ENCODE data around the gene PTPN22.

Gene PTPN22

GRCh38 chr1:113903501-113904292 is 32.2 kb upstream of the PTPN22 start:
- Histone ChIP-seq H3K36me3 (ENCODE audit: control insufficient read depth, insufficient read depth, low read length) (peaks cover 31% of the 10 kb centered on the region), H3K27ac (ENCODE audit: low read depth, low read length) (no peak overlapping the region), H3K4me1 (ENCODE audit: control insufficient read depth, insufficient read depth, low read length) (peaks cover 4% of the 10 kb centered on the region)

GRCh38 chr1:113901191-113901590 is 29.7 kb upstream of the PTPN22 start:
- no peak overlapping the region for H3K4me3 ChIP-seq (ENCODE audit: low read depth, low read length)
- H3K9ac ChIP-seq (ENCODE audit: low read length): no peak overlapping the region
- H3K27ac ChIP-seq (ENCODE audit: low read depth, low read length): no peak overlapping the region
- H3K4me1 ChIP-seq (ENCODE audit: control insufficient read depth, insufficient read depth, low read length): peaks cover 4% of the 10 kb centered on the region
- no peaks in the 10 kb centered on the region for H3K27me3 ChIP-seq (ENCODE audit: control insufficient read depth, insufficient read depth, low read length)
- no peaks in the 10 kb centered on the region for H3K9me3 ChIP-seq (ENCODE audit: control insufficient read depth, insufficient read depth, low read depth, low read length)
- H3K36me3 ChIP-seq (ENCODE audit: control insufficient read depth, insufficient read depth, low read length): peaks cover 31% of the 10 kb centered on the region

More at GRCh38 chr1:113903501-113904292, 32.2 kb upstream of the PTPN22 start:
- H3K27me3 ChIP-seq (ENCODE audit: control insufficient read depth, insufficient read depth, low read length): no peaks in the 10 kb centered on the region
- H3K9ac ChIP-seq (ENCODE audit: low read length): peak overlapping the region; percentile 72
- H3K9me3 ChIP-seq (ENCODE audit: control insufficient read depth, insufficient read depth, low read depth, low read length): no peaks in the 10 kb centered on the region
- H3K4me3 ChIP-seq (ENCODE audit: low read depth, low read length): peak overlapping the region; percentile 82

GRCh38 chr1:113899111-113899510 is 27.6 kb upstream of the PTPN22 start:
- no peak overlapping the region for H3K9ac ChIP-seq (ENCODE audit: low read length)
- peaks cover 42% of the 10 kb centered on the region for H3K36me3 ChIP-seq (ENCODE audit: control insufficient read depth, insufficient read depth, low read length)
- no peak overlapping the region for H3K27ac ChIP-seq (ENCODE audit: low read depth, low read length)
- H3K9me3 ChIP-seq (ENCODE audit: control insufficient read depth, insufficient read depth, low read depth, low read length): no peaks in the 10 kb centered on the region
- H3K4me1 ChIP-seq (ENCODE audit: control insufficient read depth, insufficient read depth, low read length): peaks cover 4% of the 10 kb centered on the region
- H3K27me3 ChIP-seq (ENCODE audit: control insufficient read depth, insufficient read depth, low read length): no peaks in the 10 kb centered on the region
- H3K4me3 ChIP-seq (ENCODE audit: low read depth, low read length): no peak overlapping the region

- H3K4me1 ChIP-seq (ENCODE audit: control insufficient read depth, insufficient read depth, low read length): no peaks in the 10 kb centered on the region
- peaks cover 42% of the 10 kb centered on the region for H3K36me3 ChIP-seq (ENCODE audit: control insufficient read depth, insufficient read depth, low read length)
- no peak overlapping the region for H3K9ac ChIP-seq (ENCODE audit: low read length)
- H3K4me3 ChIP-seq (ENCODE audit: low read depth, low read length): no peak overlapping the region
- no peaks in the 10 kb centered on the region for H3K27me3 ChIP-seq (ENCODE audit: control insufficient read depth, insufficient read depth, low read length)
- no peaks in the 10 kb centered on the region for H3K9me3 ChIP-seq (ENCODE audit: control insufficient read depth, insufficient read depth, low read depth, low read length)
- no peak overlapping the region for H3K27ac ChIP-seq (ENCODE audit: low read depth, low read length)
Observed at GRCh38 chr1:113898241-113898814, 26.8 kb upstream of the PTPN22 start.

GRCh38 chr1:113895961-113896360 is 24.4 kb upstream of the PTPN22 start:
- H3K4me3 ChIP-seq (ENCODE audit: low read depth, low read length): no peak overlapping the region
- peaks cover 36% of the 10 kb centered on the region for H3K36me3 ChIP-seq (ENCODE audit: control insufficient read depth, insufficient read depth, low read length)
- H3K9me3 ChIP-seq (ENCODE audit: control insufficient read depth, insufficient read depth, low read depth, low read length): no peaks in the 10 kb centered on the region
- H3K9ac ChIP-seq (ENCODE audit: low read length): no peak overlapping the region
- H3K27ac ChIP-seq (ENCODE audit: low read depth, low read length): no peak overlapping the region
- no peaks in the 10 kb centered on the region for H3K27me3 ChIP-seq (ENCODE audit: control insufficient read depth, insufficient read depth, low read length)
- no peaks in the 10 kb centered on the region for H3K4me1 ChIP-seq (ENCODE audit: control insufficient read depth, insufficient read depth, low read length)

- no peak overlapping the region for H3K27ac ChIP-seq (ENCODE audit: low read depth, low read length)
- no peak overlapping the region for H3K9ac ChIP-seq (ENCODE audit: low read length)
- peaks cover 35% of the 10 kb centered on the region for H3K36me3 ChIP-seq (ENCODE audit: control insufficient read depth, insufficient read depth, low read length)
- no peaks in the 10 kb centered on the region for H3K4me1 ChIP-seq (ENCODE audit: control insufficient read depth, insufficient read depth, low read length)
- no peaks in the 10 kb centered on the region for H3K27me3 ChIP-seq (ENCODE audit: control insufficient read depth, insufficient read depth, low read length)
- no peaks in the 10 kb centered on the region for H3K9me3 ChIP-seq (ENCODE audit: control insufficient read depth, insufficient read depth, low read depth, low read length)
- no peak overlapping the region for H3K4me3 ChIP-seq (ENCODE audit: low read depth, low read length)
Observed at GRCh38 chr1:113895098-113895497, 23.6 kb upstream of the PTPN22 start.

GRCh38 chr1:113893267-113893666 is 21.8 kb upstream of the PTPN22 start:
- no peaks in the 10 kb centered on the region for H3K4me1 ChIP-seq (ENCODE audit: control insufficient read depth, insufficient read depth, low read length)
- peaks cover 22% of the 10 kb centered on the region for H3K36me3 ChIP-seq (ENCODE audit: control insufficient read depth, insufficient read depth, low read length)
- H3K9ac ChIP-seq (ENCODE audit: low read length): no peak overlapping the region
- H3K27ac ChIP-seq (ENCODE audit: low read depth, low read length): no peak overlapping the region
- no peaks in the 10 kb centered on the region for H3K9me3 ChIP-seq (ENCODE audit: control insufficient read depth, insufficient read depth, low read depth, low read length)
- no peak overlapping the region for H3K4me3 ChIP-seq (ENCODE audit: low read depth, low read length)
- no peaks in the 10 kb centered on the region for H3K27me3 ChIP-seq (ENCODE audit: control insufficient read depth, insufficient read depth, low read length)

- Histone ChIP-seq H3K4me1 (ENCODE audit: control insufficient read depth, insufficient read depth, low read length) (no peaks in the 10 kb centered on the region), H3K27me3 (ENCODE audit: control insufficient read depth, insufficient read depth, low read length) (no peaks in the 10 kb centered on the region), H3K9me3 (ENCODE audit: control insufficient read depth, insufficient read depth, low read depth, low read length) (no peaks in the 10 kb centered on the region), H3K4me3 (ENCODE audit: low read depth, low read length) (no peak overlapping the region), H3K36me3 (ENCODE audit: control insufficient read depth, insufficient read depth, low read length) (peaks cover 11% of the 10 kb centered on the region; the same call in 1 of the 2 replicates), H3K27ac (ENCODE audit: low read depth, low read length) (no peak overlapping the region), H3K9ac (ENCODE audit: low read length) (no peak overlapping the region)
Observed at GRCh38 chr1:113891631-113892220, 20.2 kb upstream of the PTPN22 start.

- Histone ChIP-seq H3K36me3 (ENCODE audit: control insufficient read depth, insufficient read depth, low read length) (peaks cover 7% of the 10 kb centered on the region; the same call in 1 of the 2 replicates), H3K27me3 (ENCODE audit: control insufficient read depth, insufficient read depth, low read length) (no peaks in the 10 kb centered on the region), H3K27ac (ENCODE audit: low read depth, low read length) (no peak overlapping the region), H3K9me3 (ENCODE audit: control insufficient read depth, insufficient read depth, low read depth, low read length) (no peaks in the 10 kb centered on the region), H3K4me1 (ENCODE audit: control insufficient read depth, insufficient read depth, low read length) (no peaks in the 10 kb centered on the region), H3K9ac (ENCODE audit: low read length) (no peak overlapping the region), H3K4me3 (ENCODE audit: low read depth, low read length) (no peak overlapping the region)
Observed at GRCh38 chr1:113890816-113891215, 19.3 kb upstream of the PTPN22 start.

GRCh38 chr1:113887402-113888175 is 16.1 kb upstream of the PTPN22 start, which contains the start of gene BCL2L15:
Gene BCL2L15, minus strand, starts transcription at chr1:113887581. Its CDS starts 206 bp downstream, at chr1:113887375.
- no peaks in the 10 kb centered on the region for H3K4me1 ChIP-seq (ENCODE audit: control insufficient read depth, insufficient read depth, low read length)
- H3K36me3 ChIP-seq (ENCODE audit: control insufficient read depth, insufficient read depth, low read length): no peaks in the 10 kb centered on the region
- H3K4me3 ChIP-seq (ENCODE audit: low read depth, low read length): no peak within 1 kb of the TSS
- no peaks in the 10 kb centered on the region for H3K9me3 ChIP-seq (ENCODE audit: control insufficient read depth, insufficient read depth, low read depth, low read length)
- no peak within 1 kb of the TSS for H3K9ac ChIP-seq (ENCODE audit: low read length)
- H3K27me3 ChIP-seq (ENCODE audit: control insufficient read depth, insufficient read depth, low read length): no peaks in the 10 kb centered on the region
- no peak within 1 kb of the TSS for H3K27ac ChIP-seq (ENCODE audit: low read depth, low read length)
